ENCODE measurements around the gene LOXL4.

LOXL4 gene

DNA sequence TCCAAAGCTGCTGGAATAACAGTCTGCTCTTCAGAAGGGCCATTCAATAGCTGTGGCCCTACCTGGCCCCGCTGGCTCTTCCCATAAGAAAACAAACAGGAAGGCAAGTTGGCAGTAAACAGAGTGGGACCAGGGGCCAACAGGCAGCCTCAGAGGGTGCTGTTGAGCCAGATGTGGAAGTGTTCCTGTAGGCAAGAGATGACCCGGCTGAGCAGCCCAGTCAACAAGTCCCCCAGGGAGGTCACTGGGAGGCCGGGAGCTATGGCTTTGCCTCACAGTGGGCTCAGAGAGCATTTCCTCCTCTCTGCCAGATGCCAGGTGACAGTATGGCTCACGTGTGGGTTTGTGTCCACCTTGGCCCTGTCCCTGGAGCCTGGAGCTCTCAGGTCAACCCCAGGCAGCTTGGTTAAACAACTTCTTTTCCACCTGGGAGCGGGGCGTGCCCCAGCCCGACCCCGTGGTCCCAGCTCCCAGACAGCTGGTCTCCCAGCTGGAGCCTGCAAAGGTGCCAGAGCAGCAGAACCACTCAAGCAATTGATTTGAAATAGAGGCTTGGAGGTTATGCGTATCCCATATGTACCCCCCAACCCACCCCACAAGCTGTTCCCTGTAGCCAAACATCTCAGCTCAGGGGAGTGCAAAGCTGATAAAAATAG is 33.8 kb upstream of the LOXL4 start:
- Mint-ChIP-seq H3K27me3 (peaks cover 7% of the 10 kb centered on the region), H3K4me1 (no peaks in the 10 kb centered on the region), H3K27ac (no peak overlapping the region), H3K4me3 (no peak overlapping the region), H3K36me3 (no peaks in the 10 kb centered on the region), H3K9me3 (no peaks in the 10 kb centered on the region)

DNA sequence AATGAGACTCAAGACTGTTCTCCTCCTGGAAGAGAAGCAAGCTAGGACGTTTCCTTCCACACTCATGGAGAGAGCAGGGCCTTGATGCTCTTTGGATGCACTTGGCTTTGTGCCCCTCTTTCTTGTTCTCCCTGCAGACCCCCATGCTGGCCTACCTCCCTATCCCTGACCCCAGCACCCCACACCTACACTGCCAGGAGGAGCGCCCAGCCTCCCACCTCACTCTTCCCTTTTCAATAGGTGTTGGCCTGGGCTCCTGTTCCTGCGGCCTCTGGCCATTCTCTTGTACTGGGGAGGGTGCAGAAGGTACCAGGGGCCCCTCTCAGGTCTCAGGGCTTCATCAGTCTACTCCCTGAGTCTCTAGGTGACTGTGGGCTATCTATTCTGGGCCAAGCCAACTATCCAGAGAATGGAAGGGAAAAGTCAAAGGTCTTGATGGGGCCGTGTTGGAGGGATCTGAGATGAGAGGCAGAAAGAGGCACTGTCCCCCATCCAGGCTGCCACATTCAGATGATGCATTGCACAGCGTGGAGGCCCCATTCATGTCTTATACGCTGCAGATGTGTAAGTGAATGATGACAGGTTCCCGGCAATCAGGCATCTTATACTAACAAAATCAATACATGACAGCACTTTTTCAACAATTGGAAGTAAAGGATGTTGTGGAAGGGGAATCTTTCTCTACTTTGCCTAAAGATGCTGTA is 32.7 kb upstream of the LOXL4 start:
- no peaks in the 10 kb centered on the region for H3K9me3 Mint-ChIP-seq
- no peaks in the 10 kb centered on the region for H3K36me3 Mint-ChIP-seq
- peaks cover 9% of the 10 kb centered on the region for H3K27me3 Mint-ChIP-seq
- no peak overlapping the region for H3K4me3 Mint-ChIP-seq
- no peaks in the 10 kb centered on the region for H3K4me1 Mint-ChIP-seq
- H3K27ac Mint-ChIP-seq, result no peak overlapping the region

DNA sequence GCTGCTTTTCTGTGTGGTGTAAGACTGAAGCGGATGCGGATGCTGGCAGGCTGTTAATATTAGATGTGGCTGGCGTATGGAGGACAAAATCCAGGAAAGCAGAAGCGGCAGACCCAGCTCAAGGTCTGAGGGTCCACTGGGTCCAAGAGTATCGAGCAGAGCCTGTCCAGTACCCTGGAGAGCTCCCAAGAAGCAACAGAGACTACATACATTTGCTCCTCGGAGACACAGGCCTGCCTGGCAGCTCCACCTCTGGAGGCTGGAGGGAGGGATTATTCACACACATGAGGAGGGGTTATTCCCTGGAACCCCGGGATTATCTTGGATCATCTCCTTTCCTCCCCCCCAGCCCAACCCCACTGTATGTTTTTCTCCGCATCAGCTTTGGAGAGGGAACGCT is 31.3 kb upstream of the LOXL4 start:
- no peaks in the 10 kb centered on the region for H3K4me1 Mint-ChIP-seq
- no peak overlapping the region for H3K27ac Mint-ChIP-seq
- H3K4me3 Mint-ChIP-seq, result no peak overlapping the region
- no peaks in the 10 kb centered on the region for H3K9me3 Mint-ChIP-seq
- H3K27me3 Mint-ChIP-seq, result peaks cover 14% of the 10 kb centered on the region
- H3K36me3 Mint-ChIP-seq, result no peaks in the 10 kb centered on the region

DNA sequence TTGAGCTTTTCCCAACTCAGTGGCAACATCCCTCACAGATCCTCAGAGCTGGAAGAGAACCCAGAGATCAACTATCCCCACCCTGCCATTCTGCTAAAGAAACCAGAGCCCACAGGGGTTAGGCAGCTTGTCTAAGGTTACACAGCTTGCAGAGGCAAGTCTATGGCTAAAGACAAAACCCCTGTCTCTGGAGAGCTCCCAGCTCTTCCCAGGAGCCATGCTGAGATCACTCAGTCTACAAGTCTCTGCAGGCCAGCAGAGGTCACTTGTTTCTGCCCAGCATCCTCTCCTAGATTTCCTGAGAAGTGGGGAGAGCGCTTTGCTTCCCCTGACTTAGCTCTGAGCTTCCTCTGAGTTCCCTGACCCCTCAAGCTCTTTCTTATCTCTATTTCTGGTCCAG is 28.5 kb upstream of the LOXL4 start:
- Mint-ChIP-seq H3K27me3 (peaks cover 14% of the 10 kb centered on the region), H3K36me3 (no peaks in the 10 kb centered on the region), H3K27ac (no peak overlapping the region), H3K4me1 (no peaks in the 10 kb centered on the region), H3K9me3 (no peaks in the 10 kb centered on the region), H3K4me3 (no peak overlapping the region)

DNA sequence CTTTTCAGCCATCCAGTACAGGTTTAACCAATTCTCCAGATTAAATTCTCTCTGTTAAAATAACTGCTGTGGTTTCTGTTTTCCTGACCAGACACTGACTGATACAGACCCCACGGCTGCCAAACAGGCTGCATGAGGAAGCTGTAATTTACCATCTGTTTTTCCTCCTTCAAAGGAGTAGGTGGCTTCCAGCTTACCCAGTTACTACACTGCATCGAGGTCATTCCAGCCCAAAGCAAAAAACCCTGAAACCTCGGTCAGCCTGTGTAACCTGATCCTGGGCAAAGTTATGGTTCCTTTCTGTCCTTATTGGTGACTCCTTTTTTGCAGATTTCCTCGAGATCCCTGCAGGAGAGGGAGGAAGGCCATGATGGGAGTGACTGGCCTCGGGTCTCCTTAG is 27.9 kb upstream of the LOXL4 start:
- no peak overlapping the region for H3K27ac Mint-ChIP-seq
- no peaks in the 10 kb centered on the region for H3K9me3 Mint-ChIP-seq
- H3K36me3 Mint-ChIP-seq, result no peaks in the 10 kb centered on the region
- no peaks in the 10 kb centered on the region for H3K4me1 Mint-ChIP-seq
- H3K27me3 Mint-ChIP-seq, result peaks cover 14% of the 10 kb centered on the region
- H3K4me3 Mint-ChIP-seq, result no peak overlapping the region

DNA sequence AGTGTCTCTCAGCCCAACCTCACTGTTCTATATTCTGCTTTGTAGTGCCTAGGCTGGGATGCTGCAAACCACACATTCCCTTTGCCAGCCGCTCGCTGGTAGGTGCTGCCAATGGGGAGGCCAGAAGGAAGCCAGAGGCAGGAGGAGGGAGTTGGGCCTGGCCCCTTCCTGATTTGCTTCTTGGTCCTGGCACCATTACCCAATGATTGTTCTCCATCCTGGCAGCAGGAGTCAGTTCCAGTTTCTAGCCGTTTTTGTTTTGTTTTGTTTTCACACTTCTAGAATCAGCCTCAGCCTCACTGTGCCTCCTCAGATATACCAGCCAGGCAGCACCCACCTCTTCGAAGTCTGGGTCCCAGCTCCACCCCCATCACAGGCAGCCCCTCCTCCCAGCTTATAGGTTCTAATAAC is 27.4 kb upstream of the LOXL4 start:
- H3K4me1 Mint-ChIP-seq, result no peaks in the 10 kb centered on the region
- H3K4me3 Mint-ChIP-seq, result no peak overlapping the region
- no peak overlapping the region for H3K27ac Mint-ChIP-seq
- H3K36me3 Mint-ChIP-seq, result no peaks in the 10 kb centered on the region
- H3K9me3 Mint-ChIP-seq, result no peaks in the 10 kb centered on the region
- peaks cover 14% of the 10 kb centered on the region for H3K27me3 Mint-ChIP-seq

DNA sequence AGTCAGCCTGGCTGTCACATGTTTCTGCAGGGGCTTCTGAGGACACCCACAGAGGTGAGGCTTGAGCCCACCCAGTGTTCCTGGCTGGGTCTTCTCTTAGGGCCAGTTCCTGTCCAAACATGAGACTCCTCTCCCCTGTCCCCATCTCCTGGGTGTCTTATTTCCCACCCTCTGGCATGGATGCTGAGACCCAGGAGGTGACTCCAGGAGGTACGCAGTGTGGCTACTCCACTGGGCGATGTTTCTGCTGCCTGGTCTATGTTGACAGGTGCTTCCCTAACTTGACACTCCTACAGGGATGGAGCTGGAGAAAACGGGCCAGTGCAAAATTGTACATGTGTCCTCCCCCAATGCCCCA is 26.3 kb upstream of the LOXL4 start:
- Mint-ChIP-seq H3K27me3 (peaks cover 11% of the 10 kb centered on the region), H3K9me3 (no peaks in the 10 kb centered on the region), H3K4me3 (no peak overlapping the region), H3K4me1 (no peaks in the 10 kb centered on the region), H3K36me3 (no peaks in the 10 kb centered on the region), H3K27ac (no peak overlapping the region)

DNA sequence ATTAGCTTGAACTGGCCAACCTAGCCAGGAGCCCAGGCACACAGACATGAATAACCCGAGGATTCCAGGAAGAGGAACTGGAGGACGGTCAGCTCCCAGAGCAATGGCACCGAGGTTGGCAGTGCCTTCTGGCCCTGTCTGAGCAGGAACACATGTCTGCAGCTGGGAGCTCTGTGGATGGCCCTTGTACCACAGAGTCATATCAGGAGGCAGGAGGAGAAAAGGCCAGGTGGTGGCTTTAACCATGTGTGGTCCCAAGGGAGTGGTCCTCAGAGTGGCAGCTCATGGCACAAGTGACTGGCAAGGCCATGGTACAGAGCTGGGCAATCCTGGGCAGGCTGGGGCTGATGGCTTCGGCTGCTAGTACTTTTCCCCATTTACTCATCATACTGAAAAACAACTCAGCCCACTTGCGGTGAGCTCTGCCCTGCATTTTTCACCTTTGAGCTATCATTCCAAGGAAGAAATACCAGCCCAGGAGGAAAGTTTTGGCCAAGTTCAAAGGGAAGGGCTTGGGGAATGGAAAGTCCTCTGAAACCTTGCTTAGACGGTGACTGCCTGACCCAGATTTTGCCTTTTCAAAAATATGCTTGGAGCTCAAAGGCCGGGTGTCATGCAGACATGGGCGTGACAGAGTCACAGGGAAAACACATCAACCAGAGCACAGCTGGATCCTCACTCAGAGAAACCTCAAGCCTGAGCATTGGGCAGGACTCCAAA is 25.7 kb upstream of the LOXL4 start:
- Mint-ChIP-seq H3K9me3 (no peaks in the 10 kb centered on the region), H3K4me3 (no peak overlapping the region), H3K36me3 (no peaks in the 10 kb centered on the region), H3K27ac (no peak overlapping the region), H3K4me1 (no peaks in the 10 kb centered on the region), H3K27me3 (peaks cover 11% of the 10 kb centered on the region)

DNA sequence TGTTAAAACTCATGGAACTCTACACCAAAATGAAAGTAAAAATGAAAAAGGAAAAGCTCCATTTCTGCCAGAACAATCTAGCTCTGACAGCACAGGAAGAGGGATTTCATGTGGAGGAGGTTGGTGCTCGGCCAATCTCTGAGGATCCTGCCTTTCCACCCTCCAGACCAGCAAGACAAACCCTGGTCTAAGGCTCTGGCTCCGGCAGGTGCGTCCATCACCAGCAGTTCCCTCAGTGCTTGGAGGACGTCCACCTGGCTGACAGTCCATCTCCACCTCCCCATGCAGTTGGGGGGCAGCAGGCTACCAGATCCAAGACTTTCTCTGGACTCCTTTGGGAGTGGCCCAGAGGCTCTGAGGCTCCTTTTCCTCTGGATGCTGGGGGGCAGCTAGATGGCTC is 25.0 kb upstream of the LOXL4 start:
- H3K27ac Mint-ChIP-seq, result no peak overlapping the region
- no peaks in the 10 kb centered on the region for H3K9me3 Mint-ChIP-seq
- H3K27me3 Mint-ChIP-seq, result peaks cover 11% of the 10 kb centered on the region
- H3K36me3 Mint-ChIP-seq, result no peaks in the 10 kb centered on the region
- no peak overlapping the region for H3K4me3 Mint-ChIP-seq
- H3K4me1 Mint-ChIP-seq, result no peaks in the 10 kb centered on the region

DNA sequence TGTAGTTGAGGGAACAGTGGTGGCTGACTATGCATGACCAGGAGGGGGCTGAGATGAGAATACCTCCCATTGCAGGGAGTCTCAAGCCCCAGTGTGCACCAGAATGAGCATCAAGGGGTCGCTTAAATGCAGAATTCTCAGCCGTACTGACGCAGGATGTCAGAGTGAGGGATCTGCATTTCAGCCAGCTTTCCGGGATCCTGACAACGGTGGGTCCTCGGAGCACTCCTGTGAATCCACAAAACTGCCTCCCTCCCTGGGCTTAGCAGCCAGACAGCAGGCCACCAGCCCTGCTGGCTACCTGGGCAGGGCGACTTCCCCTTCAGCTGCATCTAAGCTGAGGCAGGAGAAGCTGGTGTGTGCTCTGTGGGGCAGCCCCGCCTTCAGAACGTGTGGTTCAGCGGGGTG is 21.8 kb upstream of the LOXL4 start:
- Mint-ChIP-seq H3K27ac (no peak overlapping the region), H3K36me3 (no peaks in the 10 kb centered on the region), H3K27me3 (peaks cover 2% of the 10 kb centered on the region), H3K4me1 (no peaks in the 10 kb centered on the region), H3K9me3 (no peaks in the 10 kb centered on the region), H3K4me3 (no peak overlapping the region)

DNA sequence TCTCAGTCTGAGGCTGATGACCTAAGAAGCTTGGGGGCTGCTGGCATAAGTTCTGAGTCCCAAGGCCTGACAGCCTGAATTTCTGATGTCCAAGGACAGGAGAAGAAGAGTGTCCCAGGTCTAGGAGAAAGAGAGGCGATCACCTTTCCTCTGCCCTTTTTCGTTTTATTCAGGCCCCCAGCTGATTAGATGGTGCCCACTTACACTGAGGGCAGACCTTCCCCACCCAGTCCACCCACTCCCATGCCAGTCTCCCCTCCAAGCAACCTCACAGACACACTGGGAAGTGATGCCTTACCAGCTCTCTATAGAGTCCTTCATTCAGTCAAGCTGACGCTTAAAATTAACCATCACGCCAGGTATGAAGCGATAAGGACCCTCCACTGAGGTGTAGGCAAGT is 19.3 kb upstream of the LOXL4 start:
- Mint-ChIP-seq H3K27ac (no peak overlapping the region), H3K4me1 (no peaks in the 10 kb centered on the region), H3K9me3 (no peaks in the 10 kb centered on the region), H3K36me3 (no peaks in the 10 kb centered on the region), H3K4me3 (no peak overlapping the region), H3K27me3 (peaks cover 9% of the 10 kb centered on the region)

DNA sequence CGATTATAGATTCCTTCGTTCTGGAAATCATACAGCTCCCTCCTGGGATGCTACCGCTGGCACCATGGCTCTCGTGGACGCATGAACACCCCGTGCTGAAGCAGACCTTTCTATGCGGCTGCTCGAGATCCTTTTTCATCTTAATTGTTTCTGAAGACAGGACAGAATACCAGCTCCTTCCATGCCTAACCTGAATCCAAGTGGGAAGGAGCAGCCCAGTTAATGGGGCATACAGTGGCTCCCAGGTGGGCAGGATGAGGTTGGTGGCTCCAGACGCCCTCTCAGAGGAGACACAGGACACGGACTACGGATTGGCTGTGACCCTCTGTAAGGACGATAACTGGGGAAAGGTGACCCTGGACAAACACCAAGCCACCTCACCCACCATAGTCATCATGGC is 18.4 kb upstream of the LOXL4 start:
- Mint-ChIP-seq H3K27me3 (peaks cover 16% of the 10 kb centered on the region), H3K27ac (no peak overlapping the region), H3K36me3 (peaks cover 3% of the 10 kb centered on the region)

DNA sequence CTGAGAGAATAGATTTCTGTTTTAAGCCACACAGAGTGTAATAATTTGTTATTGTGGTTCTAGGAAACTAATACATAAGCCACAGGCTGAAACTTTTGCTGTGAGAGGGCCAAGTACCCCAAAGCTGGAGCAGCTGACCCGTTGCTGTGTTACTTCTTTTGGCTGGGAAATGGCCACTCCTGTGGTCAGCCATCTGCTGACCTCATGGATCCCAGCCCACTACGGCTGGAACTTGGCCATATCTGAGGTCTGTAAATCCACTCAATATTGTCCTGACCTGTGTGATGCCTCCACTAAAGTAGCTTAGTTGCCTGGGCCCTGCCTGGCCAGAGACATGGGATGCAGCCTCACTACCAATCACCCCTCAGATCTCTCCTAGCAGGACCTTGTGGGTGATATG is 17.4 kb upstream of the LOXL4 start:
- no peak overlapping the region for H3K27ac Mint-ChIP-seq
- no peak overlapping the region for H3K4me3 Mint-ChIP-seq
- peaks cover 7% of the 10 kb centered on the region for H3K9me3 Mint-ChIP-seq
- no peaks in the 10 kb centered on the region for H3K4me1 Mint-ChIP-seq
- H3K27me3 Mint-ChIP-seq, result peaks cover 18% of the 10 kb centered on the region
- peaks cover 8% of the 10 kb centered on the region for H3K36me3 Mint-ChIP-seq

More for the DNA sequence above, 18.4 kb upstream of the LOXL4 start:
- Mint-ChIP-seq H3K9me3 (peaks cover 2% of the 10 kb centered on the region), H3K4me3 (no peak overlapping the region), H3K4me1 (no peaks in the 10 kb centered on the region)

DNA sequence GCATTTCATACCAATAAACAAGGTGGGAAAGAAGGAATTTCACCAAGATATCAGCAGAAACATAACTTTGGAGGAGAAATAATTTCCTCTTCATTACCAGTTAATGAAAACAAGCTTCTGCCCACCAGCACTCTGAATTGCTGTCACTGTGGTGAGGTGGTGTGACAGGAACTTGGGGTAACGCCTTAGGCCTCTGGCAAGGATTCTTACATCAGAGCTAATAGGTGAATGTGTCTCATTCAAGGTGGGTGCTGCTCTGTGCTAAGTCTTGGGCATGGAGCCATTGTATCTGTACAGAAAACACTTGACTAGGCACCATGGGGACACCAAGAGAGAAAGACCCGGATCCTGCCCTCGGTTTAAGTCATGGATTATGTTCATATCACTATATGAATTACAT is 8.3 kb upstream of the LOXL4 start:
- peaks cover 4% of the 10 kb centered on the region for H3K9me3 Mint-ChIP-seq
- peaks cover 15% of the 10 kb centered on the region for H3K27me3 Mint-ChIP-seq
- peaks cover 4% of the 10 kb centered on the region for H3K36me3 Mint-ChIP-seq
- H3K27ac Mint-ChIP-seq, result no peak overlapping the region
- H3K4me1 Mint-ChIP-seq, result no peaks in the 10 kb centered on the region
- no peak overlapping the region for H3K4me3 Mint-ChIP-seq

DNA sequence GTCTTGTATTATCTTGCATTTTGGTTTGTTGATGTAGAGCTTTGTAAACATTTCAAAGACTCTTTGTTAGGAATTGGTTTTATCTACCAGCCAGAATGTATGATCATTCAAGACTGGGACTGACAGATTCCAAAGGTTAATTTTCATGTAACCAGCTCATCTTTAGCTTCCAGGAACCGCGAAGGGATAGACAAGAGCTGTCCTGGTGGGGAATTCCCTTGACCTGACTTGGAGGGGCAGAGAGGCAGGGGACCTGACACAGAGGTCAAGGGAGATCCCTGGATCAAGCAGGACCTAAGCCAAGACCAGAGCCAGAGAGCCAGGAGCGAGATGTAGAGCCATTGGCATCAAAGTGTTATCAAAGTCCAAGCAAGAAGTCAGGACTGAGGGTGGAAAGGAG is 6.6 kb upstream of the LOXL4 start:
- H3K27ac Mint-ChIP-seq, result no peak overlapping the region
- H3K4me3 Mint-ChIP-seq, result no peak overlapping the region
- peaks cover 26% of the 10 kb centered on the region for H3K27me3 Mint-ChIP-seq
- H3K9me3 Mint-ChIP-seq, result no peaks in the 10 kb centered on the region
- H3K36me3 Mint-ChIP-seq, result no peaks in the 10 kb centered on the region
- no peaks in the 10 kb centered on the region for H3K4me1 Mint-ChIP-seq

DNA sequence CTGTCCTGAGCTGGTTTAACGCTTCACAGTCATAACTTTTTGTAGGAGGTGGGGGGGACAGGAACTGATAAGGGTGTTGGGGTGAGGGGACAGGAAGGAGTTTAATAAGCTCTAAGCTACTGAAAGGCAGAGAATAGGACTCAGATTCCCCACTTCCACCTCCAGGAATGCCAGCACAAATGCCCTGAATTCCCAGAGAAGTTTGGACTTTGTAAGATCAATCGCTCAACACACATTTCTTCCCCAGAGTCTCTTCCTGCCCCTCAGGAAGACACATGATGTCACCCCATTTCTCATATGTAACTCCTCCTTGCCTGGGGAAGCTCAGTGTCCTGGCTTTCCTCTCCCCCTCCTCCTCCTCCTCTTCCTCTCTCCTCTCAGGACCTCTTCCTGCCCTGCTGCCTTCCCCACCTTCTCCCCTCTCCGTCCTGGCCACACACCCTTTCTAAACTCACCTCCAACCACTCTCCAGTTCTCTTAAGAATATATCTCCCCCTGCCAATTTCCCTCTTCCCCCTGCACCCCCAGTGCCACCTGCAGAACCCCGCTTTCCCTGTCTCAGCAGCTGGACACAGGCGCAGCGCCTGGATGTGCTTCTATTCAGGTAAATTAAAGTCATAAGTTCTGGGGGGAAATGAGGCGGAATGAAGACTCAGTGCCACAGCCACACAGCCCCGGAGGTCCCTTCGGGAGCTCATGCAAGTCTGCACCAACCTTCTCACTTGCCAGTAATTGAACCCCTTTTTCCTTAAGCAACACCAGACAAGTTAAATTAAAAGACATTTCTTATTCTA is 5.3 kb upstream of the LOXL4 start:
- H3K36me3 Mint-ChIP-seq, result no peaks in the 10 kb centered on the region
- no peak overlapping the region for H3K27ac Mint-ChIP-seq
- no peaks in the 10 kb centered on the region for H3K4me1 Mint-ChIP-seq
- no peaks in the 10 kb centered on the region for H3K9me3 Mint-ChIP-seq
- H3K4me3 Mint-ChIP-seq, result no peak overlapping the region
- H3K27me3 Mint-ChIP-seq, result peaks cover 29% of the 10 kb centered on the region

Data from activated naive CD4-positive, alpha-beta T cell treated with anti-CD3 and anti-CD28 coated beads, Interleukin-2, amount 50 U/mL, for 24 hours (primary cell).